A549 treated with AZD9567 at 1 μM for 4 hours (cell line): ENCODE results near the gene ATP6V1G3. TPM values are rescaled to one million over a fixed set of nuclear protein-coding genes. Genes with fewer than 3 reads are reported as not detected.

Experiments used
- total RNA-seq: library from RNA; stranded (reverse); fragments of 200-300 nt; extraction: Qiagen RNA extraction; gene quantifications from 5 replicates; pipeline ENCODE4 v1.2.3, GENCODE V29; 2022; ENCODE audit not compliant: insufficient read depth

The ATP6V1G3 gene
- not detected in 5 replicates for total RNA-seq

DNA sequence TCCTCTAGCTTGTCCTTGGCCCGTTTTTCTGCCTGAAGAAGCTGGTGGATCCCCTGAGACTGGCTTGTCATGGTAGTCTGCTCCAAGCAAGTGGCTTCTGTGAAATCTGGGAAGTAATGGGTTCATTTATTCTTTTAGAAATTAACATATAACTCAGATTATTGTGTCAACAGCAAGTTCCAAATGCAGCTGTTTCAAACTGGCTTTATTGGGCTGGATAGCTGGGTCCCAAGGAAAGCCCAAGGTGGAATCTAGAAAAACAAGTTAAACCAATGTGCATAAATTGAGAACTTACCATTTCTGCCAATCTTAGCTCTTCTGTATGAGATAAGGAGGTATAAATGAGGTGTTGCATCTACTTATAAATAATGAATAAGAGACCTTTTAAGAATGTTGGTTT, at the start of gene ATP6V1G3:
ATP6V1G3 (minus strand) TSS at position 101 of the 400 bp plus-strand sequence; CDS start at position 71, 30 bp downstream.

Other genes with a start within 250 kb of the ATP6V1G3 start
- not detected in 5 replicates for gene PTPRC, start 98.4 kb upstream of the ATP6V1G3 start, total RNA-seq